Fibroblast of lung (primary cell): ENCODE data around the gene FSTL1.

Experiments
- CTCF ChIP-seq, 2 donors: IDR thresholded peaks in 1 of 2; conservative IDR thresholded peaks in 1 of 2; 1 replicate in 1 of 2; 2 replicates in 1 of 2; pipeline ENCODE4 v1.5.1; 2011 to 2012; ENCODE audit warnings: low read length in 2 of 2, control low read depth in 1 of 2, inconsistent platforms in 1 of 2, low read depth in 1 of 2, mild to moderate bottlenecking in 1 of 2
- EZH2 ChIP-seq: IDR thresholded peaks from 2 replicates; pipeline ENCODE4 v1.5.1; 2012; ENCODE audit warnings: low read length, control low read depth, mild to moderate bottlenecking; ENCODE audit errors: missing control alignments

DNA sequence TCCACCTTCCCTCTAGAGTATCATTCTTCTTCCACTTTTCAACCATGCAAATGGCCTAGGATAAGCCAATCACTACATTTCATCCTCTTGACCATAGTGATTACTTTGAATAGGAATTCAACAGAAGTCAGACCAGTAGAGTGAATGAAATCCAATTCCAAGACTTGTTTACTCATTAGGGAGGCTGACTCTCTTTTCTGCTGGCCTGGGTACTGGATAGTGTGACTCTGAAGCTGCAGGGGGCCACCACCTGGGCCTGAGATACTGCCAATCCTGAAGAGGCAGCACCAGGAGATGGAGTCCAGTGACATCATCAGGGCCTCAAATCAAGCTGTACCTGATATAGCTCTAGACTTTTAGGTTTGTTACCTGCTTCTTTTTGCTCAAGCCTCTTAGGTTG, 7.0 kb upstream of the FSTL1 start:
- no peak for TF ChIP-seq CTCF (conservative IDR thresholded peaks at IDR 0.05 in 1 of 2, IDR thresholded peaks at IDR 0.05 in 1 of 2; ENCODE audit: low read depth in 1 of 2, low read length in 2 of 2)
- no peak for TF ChIP-seq EZH2
